ENCODE data around the gene SPINT3. TPM values are rescaled to one million over a fixed set of nuclear protein-coding genes. Genes with fewer than 3 reads are reported as not detected.

Gene SPINT3
- total and polyA plus RNA-seq, 2 donors (not counting 1 experiment from before 2014, with no cell fraction given), result not detected

GRCh38 chr20:45506398-45506797 lies 9.0 kb downstream of the SPINT3 start:
- no peak overlapping the region for H3K4me3 ChIP-seq (replicated peaks in 1 of 4; ENCODE audit: control extremely low read depth in 1 of 4, insufficient read depth in 1 of 4, low read depth in 3 of 4, low read length in 4 of 4)
- H2AFZ ChIP-seq (ENCODE audit: low read length), result no peak overlapping the region
- no peaks in the 10 kb centered on the region for H3K27me3 ChIP-seq (ENCODE audit: control insufficient read depth, insufficient read depth, low read length)
- H4K20me1 ChIP-seq (ENCODE audit: control insufficient read depth, extremely low read depth, insufficient read depth, low read length), result no peaks in the 10 kb centered on the region
- TF ChIP-seq EZH2 (IDR thresholded peaks at IDR 0.05; ENCODE audit: low read length, missing control alignments) (no peak), CTCF (conservative IDR thresholded peaks at IDR 0.05 in 1 of 2, IDR thresholded peaks at IDR 0.05 in 1 of 2; ENCODE audit: low read depth in 1 of 2, low read length in 2 of 2) (no peak)
- no peak overlapping the region for H3K27ac ChIP-seq (ENCODE audit: insufficient read depth, low read length)
- no peak for DNase-seq (ENCODE audit: low read depth in 2 of 2)
- no peaks in the 10 kb centered on the region for H3K4me1 ChIP-seq (ENCODE audit: control insufficient read depth, extremely low read depth, insufficient read depth, low read length)
- H3K9me3 ChIP-seq (ENCODE audit: control insufficient read depth, insufficient read depth, low read depth, low read length), result no peaks in the 10 kb centered on the region
- H3K79me2 ChIP-seq (ENCODE audit: control insufficient read depth, insufficient read depth, low read length), result no peaks in the 10 kb centered on the region
- no peak overlapping the region for H3K9ac ChIP-seq (ENCODE audit: insufficient read depth, low read length)
- no peak overlapping the region for H3K4me2 ChIP-seq (ENCODE audit: extremely low read depth, insufficient read depth, low read length)
- no peaks in the 10 kb centered on the region for H3K36me3 ChIP-seq (ENCODE audit: control insufficient read depth, insufficient read depth, low read length)

- H3K36me3 ChIP-seq (ENCODE audit: control insufficient read depth, insufficient read depth, low read length), result no peaks in the 10 kb centered on the region
- no peaks in the 10 kb centered on the region for H3K9me3 ChIP-seq (ENCODE audit: control insufficient read depth, insufficient read depth, low read depth, low read length)
- no peak overlapping the region for H3K27ac ChIP-seq (ENCODE audit: insufficient read depth, low read length)
- H3K4me1 ChIP-seq (ENCODE audit: control insufficient read depth, extremely low read depth, insufficient read depth, low read length), result no peaks in the 10 kb centered on the region
- H3K4me3 ChIP-seq (replicated peaks in 1 of 4; ENCODE audit: control extremely low read depth in 1 of 4, insufficient read depth in 1 of 4, low read depth in 3 of 4, low read length in 4 of 4), result no peak overlapping the region
- no peak overlapping the region for H3K9ac ChIP-seq (ENCODE audit: insufficient read depth, low read length)
- H2AFZ ChIP-seq (ENCODE audit: low read length), result no peak overlapping the region
- H3K27me3 ChIP-seq (ENCODE audit: control insufficient read depth, insufficient read depth, low read length), result no peaks in the 10 kb centered on the region
- H3K4me2 ChIP-seq (ENCODE audit: extremely low read depth, insufficient read depth, low read length), result no peak overlapping the region
- H3K79me2 ChIP-seq (ENCODE audit: control insufficient read depth, insufficient read depth, low read length), result no peaks in the 10 kb centered on the region
- H4K20me1 ChIP-seq (ENCODE audit: control insufficient read depth, extremely low read depth, insufficient read depth, low read length), result no peaks in the 10 kb centered on the region
- TF ChIP-seq CTCF (conservative IDR thresholded peaks at IDR 0.05 in 1 of 2, IDR thresholded peaks at IDR 0.05 in 1 of 2; ENCODE audit: low read depth in 1 of 2, low read length in 2 of 2), result no peak
- no peak for TF ChIP-seq EZH2 (IDR thresholded peaks at IDR 0.05; ENCODE audit: low read length, missing control alignments)
- no peak for DNase-seq (ENCODE audit: low read depth in 2 of 2)
Observed at GRCh38 chr20:45503403-45503802, 12.0 kb downstream of the SPINT3 start.

- Histone ChIP-seq H3K4me2 (ENCODE audit: extremely low read depth, insufficient read depth, low read length) (no peak overlapping the region), H4K20me1 (ENCODE audit: control insufficient read depth, extremely low read depth, insufficient read depth, low read length) (no peaks in the 10 kb centered on the region)
- no peak for DNase-seq (ENCODE audit: low read depth in 2 of 2)
Observed at GRCh38 chr20:45502561-45502960, 12.9 kb downstream of the SPINT3 start.

More at GRCh38 chr20:45502561-45502960, 12.9 kb downstream of the SPINT3 start:
- Histone ChIP-seq H3K36me3 (ENCODE audit: control insufficient read depth, insufficient read depth, low read length) (no peaks in the 10 kb centered on the region), H3K9ac (ENCODE audit: insufficient read depth, low read length) (no peak overlapping the region), H3K4me1 (ENCODE audit: control insufficient read depth, extremely low read depth, insufficient read depth, low read length) (no peaks in the 10 kb centered on the region), H3K79me2 (ENCODE audit: control insufficient read depth, insufficient read depth, low read length) (no peaks in the 10 kb centered on the region), H3K4me3 (replicated peaks in 1 of 4; ENCODE audit: control extremely low read depth in 1 of 4, insufficient read depth in 1 of 4, low read depth in 3 of 4, low read length in 4 of 4) (no peak overlapping the region), H3K27ac (ENCODE audit: insufficient read depth, low read length) (no peak overlapping the region), H3K27me3 (ENCODE audit: control insufficient read depth, insufficient read depth, low read length) (no peaks in the 10 kb centered on the region), H2AFZ (ENCODE audit: low read length) (no peak overlapping the region), H3K9me3 (ENCODE audit: control insufficient read depth, insufficient read depth, low read depth, low read length) (no peaks in the 10 kb centered on the region)
- no peak for TF ChIP-seq EZH2 (IDR thresholded peaks at IDR 0.05; ENCODE audit: low read length, missing control alignments)

Data from fibroblast of lung (primary cell).